Kidney (tissue), 14 donors: Measurements from ENCODE around the gene CRADD. TPM values are rescaled to one million over a fixed set of nuclear protein-coding genes. Genes with fewer than 3 reads are reported as not detected.

Experiments
- DNase-seq, 5 donors: peaks; one replicate each; pipeline ENCODE4 v3.0.0-alpha.2; 2013 to 2020
- FAIRE-seq: peaks from 2 replicates; lab custom pipeline; 2012; peaks lifted over from hg19 to GRCh38; lab: Jason Lieb, UNC
- H3K27ac ChIP-seq, 2 donors: one replicate each; pipeline ENCODE4 v1.7.0; 2013; ENCODE audit warnings: low read depth in 2 of 2, low read length in 2 of 2, inconsistent platforms in 1 of 2
- H3K27me3 ChIP-seq: one replicate; pipeline ENCODE4 v1.7.1; 2013; ENCODE audit warnings: low read length, inconsistent platforms; ENCODE audit not compliant: control insufficient read depth, insufficient read depth
- H3K36me3 ChIP-seq, 3 donors: one replicate each; pipeline versions ENCODE4 v1.7.0 to v1.7.1; 2013; ENCODE audit warnings: low read length in 3 of 3, control low read depth in 1 of 3, inconsistent platforms in 1 of 3; ENCODE audit not compliant: insufficient read depth in 3 of 3, control insufficient read depth in 2 of 3
- H3K4me1 ChIP-seq, 3 donors: one replicate each; pipeline versions ENCODE4 v1.7.0 to v1.7.1; 2013; ENCODE audit warnings: low read length in 3 of 3, inconsistent platforms in 1 of 3, low read depth in 1 of 3; ENCODE audit not compliant: control insufficient read depth in 2 of 3, insufficient read depth in 2 of 3
- H3K4me3 ChIP-seq, 3 donors: one replicate each; pipeline versions ENCODE4 v1.7.0 to v1.8.1; 2013; ENCODE audit warnings: low read length in 3 of 3, control low read depth in 1 of 3, inconsistent platforms in 1 of 3
- H3K9ac ChIP-seq, 3 donors: one replicate each; pipeline versions ENCODE4 v1.7.0 to v1.7.1; 2013; ENCODE audit warnings: low read length in 3 of 3, control low read depth in 1 of 3, inconsistent platforms in 1 of 3
- H3K9me3 ChIP-seq, 3 donors: one replicate each; pipeline versions ENCODE4 v1.7.0 to v1.7.1; 2013; ENCODE audit warnings: low read length in 3 of 3, control low read depth in 1 of 3, inconsistent platforms in 1 of 3; ENCODE audit not compliant: control insufficient read depth in 2 of 3, insufficient read depth in 1 of 3
- intact Hi-C: fragments of 100-400 bp; cut with DNase I; formaldehyde crosslinking; loops from one replicate; pipeline ENCODE4 v1.11.1; 2022
- polyA plus RNA-seq: library from polyadenylated mRNA; stranded (reverse); fragments of 350-450 nt; fragmentation: Illumina TruSeq; extraction: RNeasy Lipid Tissue Mini Kit (QIAGEN cat#74804); gene quantifications from one replicate; pipeline ENCODE4 v1.2.3, GENCODE V29; 2014; ENCODE audit warnings: low read depth, low replicate concordance; ENCODE audit not compliant: insufficient read depth
- total RNA-seq: library from RNA; stranded (reverse); fragmentation: NEBNext Ultra II Directional; extraction: Animal tissue kit (Norgen Biotek cat#: 25700); gene quantifications from one replicate; pipeline ENCODE4 v1.2.1, GENCODE V29; 2021
- TF ChIP-seq, protein P1 (sequence below): IDR thresholded peaks from 3 replicates; pipeline ENCODE4 v1.5.1; 2012; ENCODE audit warnings: mild to moderate bottlenecking, moderate library complexity, borderline replicate concordance; ENCODE audit not compliant: insufficient read depth; ENCODE audit errors: extremely low read depth
- donor health status: control.
- donor health status: control.
- donor health status: control.
- donor health status: control.
- donor health status: control.
- donor health status: DM: yes; HTN: yes; CAD: no.
- donor health status: Normal renal cell carcinoma (clear cell type).

The CRADD gene
- total and polyA plus RNA-seq, 2 donors from 2014 or later: 19.1 to 28.8 TPM

DNA sequence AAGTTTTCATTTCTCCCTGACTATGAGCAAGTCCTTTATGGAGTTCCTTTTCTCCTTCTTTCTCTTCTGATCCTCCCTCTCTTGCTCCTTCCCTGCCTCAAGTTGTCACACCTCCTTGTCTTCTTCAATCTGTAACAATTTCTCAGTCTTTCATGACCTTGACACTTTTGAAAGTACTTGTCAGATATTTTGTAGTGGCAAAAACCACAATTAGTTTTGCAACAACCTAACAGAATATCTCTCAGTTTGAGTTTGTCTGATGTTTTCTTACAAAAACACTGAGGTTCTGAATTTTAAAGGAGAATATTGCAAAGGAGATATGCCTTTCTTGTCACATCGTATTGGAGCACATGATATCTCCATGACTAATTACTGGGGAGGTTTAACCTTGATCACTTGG, 4.1 kb upstream of the CRADD start:
- Histone ChIP-seq H3K27me3 (no peaks in the 10 kb centered on the region), H3K4me1 (peaks cover 0 to 6% (median 0%) of the 10 kb centered on the region in 3 donors), H3K27ac (no peak overlapping the region), H3K36me3 (no peaks in the 10 kb centered on the region), H3K9me3 (no peaks in the 10 kb centered on the region), H3K9ac (no peak overlapping the region), H3K4me3 (no peak overlapping the region)
- intact Hi-C loops: no loop called here
- DNase-seq (no peak), FAIRE-seq (no peak)
- TF ChIP-seq, protein P1, sequence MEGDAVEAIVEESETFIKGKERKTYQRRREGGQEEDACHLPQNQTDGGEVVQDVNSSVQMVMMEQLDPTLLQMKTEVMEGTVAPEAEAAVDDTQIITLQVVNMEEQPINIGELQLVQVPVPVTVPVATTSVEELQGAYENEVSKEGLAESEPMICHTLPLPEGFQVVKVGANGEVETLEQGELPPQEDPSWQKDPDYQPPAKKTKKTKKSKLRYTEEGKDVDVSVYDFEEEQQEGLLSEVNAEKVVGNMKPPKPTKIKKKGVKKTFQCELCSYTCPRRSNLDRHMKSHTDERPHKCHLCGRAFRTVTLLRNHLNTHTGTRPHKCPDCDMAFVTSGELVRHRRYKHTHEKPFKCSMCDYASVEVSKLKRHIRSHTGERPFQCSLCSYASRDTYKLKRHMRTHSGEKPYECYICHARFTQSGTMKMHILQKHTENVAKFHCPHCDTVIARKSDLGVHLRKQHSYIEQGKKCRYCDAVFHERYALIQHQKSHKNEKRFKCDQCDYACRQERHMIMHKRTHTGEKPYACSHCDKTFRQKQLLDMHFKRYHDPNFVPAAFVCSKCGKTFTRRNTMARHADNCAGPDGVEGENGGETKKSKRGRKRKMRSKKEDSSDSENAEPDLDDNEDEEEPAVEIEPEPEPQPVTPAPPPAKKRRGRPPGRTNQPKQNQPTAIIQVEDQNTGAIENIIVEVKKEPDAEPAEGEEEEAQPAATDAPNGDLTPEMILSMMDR: no peak

DNA sequence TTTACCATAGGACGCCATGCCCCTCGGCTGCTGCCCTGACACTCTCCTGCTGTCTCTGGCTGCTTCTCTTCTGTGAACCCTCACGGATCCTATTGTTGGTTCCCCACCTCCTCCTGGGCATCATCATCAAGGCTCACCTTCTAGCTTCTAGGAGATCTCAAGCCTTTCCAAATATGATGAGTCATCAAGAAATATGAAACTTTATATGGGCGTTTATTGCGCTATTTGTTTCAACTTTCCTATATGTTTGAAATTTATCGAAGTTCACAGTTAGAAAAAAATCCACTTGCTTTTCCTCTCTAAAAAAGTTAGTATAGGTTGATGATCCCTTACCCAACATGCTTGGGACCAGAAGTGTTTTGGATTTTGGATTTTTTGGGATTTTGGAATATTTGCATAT, 2.8 kb upstream of the CRADD start:
- Histone ChIP-seq H3K4me3 (no peak overlapping the region), H3K27me3 (no peaks in the 10 kb centered on the region), H3K36me3 (no peaks in the 10 kb centered on the region), H3K9ac (no peak overlapping the region), H3K9me3 (no peaks in the 10 kb centered on the region), H3K27ac (no peak overlapping the region), H3K4me1 (peaks cover 0 to 12% (median 2%) of the 10 kb centered on the region in 3 donors)
- TF ChIP-seq, protein P1: no peak
- no peak for DNase-seq
- intact Hi-C loops: no loop called here
- no peak for FAIRE-seq

DNA sequence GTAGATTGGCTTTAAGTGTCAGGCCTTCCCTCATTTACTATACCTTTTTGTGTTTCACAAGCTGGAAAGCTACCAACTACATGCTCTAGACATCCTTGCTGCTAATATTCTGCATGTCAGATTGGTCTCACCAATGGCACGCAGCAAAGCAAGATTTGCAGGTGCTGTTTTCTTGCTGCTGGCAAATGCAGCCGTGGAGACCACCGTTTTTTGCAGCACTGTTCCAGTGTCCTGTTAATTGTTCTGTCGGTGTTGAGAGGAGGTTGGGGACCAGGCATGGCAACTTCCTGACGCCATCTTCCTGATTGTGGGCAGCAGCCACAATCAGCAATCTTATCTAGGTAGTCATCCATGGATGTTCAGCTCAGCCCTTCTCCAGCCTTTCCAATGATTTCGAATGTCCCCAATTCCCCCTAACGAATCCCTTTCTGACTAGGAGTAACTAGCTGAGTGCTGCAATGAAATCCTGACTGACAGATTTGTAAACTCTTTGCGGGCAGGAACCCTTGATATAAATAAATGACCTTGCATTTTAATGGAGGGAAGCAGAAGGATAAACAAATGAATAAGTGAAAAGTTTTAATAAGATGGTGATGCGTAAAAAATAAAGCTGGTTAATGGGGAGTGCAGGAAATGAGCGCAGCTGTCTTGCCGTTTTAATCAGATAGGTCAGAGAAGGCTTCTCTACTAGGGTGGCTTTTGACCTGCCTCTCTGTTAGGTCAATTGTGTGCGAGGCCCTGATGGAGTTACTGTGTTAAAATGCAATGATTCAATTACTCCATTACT, 574 bp upstream of the CRADD start:
- Histone ChIP-seq H3K4me1 (peaks cover 0 to 15% (median 5%) of the 10 kb centered on the region in 3 donors), H3K9me3 (no peaks in the 10 kb centered on the region), H3K4me3 (peak overlapping the region; percentile 66 to 98 (median 85)), H3K36me3 (no peaks in the 10 kb centered on the region), H3K27ac (peak overlapping the region; percentile 98 to 99), H3K9ac (peak overlapping the region; percentile 46 to 99 (median 93)), H3K27me3 (no peaks in the 10 kb centered on the region)
- intact Hi-C loops: no loop called here
- TF ChIP-seq, protein P1: no peak
- FAIRE-seq: no peak
- DNase-seq: peak in 1 of 5 donors; percentile 13
